Hematopoietic multipotent progenitor cell treated with erythropoietin and hydrocortisone succinate and interleukin-3 and kit ligand, for 4 days (in vitro differentiated cells): ENCODE results near the gene ATP11A.
"Not testable (repeated sequence)": the region's sequence is repeated elsewhere in the genome, so short reads cannot be mapped to it uniquely, and the experiment has no call there.

Source experiments
- DNase-seq: peaks from one replicate; pipeline ENCODE4 v3.0.0-alpha.2; 2015

Gene ATP11A

GRCh38 chr13:112671359-112671758, 18.5 kb upstream of the ATP11A start:
- DNase-seq, result no peak

- no peak for DNase-seq
These were observed 17.1 kb upstream of the ATP11A start for GRCh38 chr13:112672651-112673284.

- no peak for DNase-seq
These were observed 15.1 kb upstream of the ATP11A start for GRCh38 chr13:112674412-112675365.

- no peak for DNase-seq
These were observed 14.5 kb upstream of the ATP11A start for GRCh38 chr13:112675366-112675756.

- not testable (repeated sequence) for DNase-seq
These were observed 12.3 kb upstream of the ATP11A start for GRCh38 chr13:112677421-112677962.

GRCh38 chr13:112679381-112679780, 10.5 kb upstream of the ATP11A start:
- DNase-seq, result no peak

GRCh38 chr13:112679932-112680677, 9.7 kb upstream of the ATP11A start:
- DNase-seq, result no peak

GRCh38 chr13:112680741-112681360, 9.0 kb upstream of the ATP11A start:
- DNase-seq, result no peak

GRCh38 chr13:112683581-112683980, 6.3 kb upstream of the ATP11A start:
- no peak for DNase-seq

- DNase-seq, result no peak
These were observed 5.6 kb upstream of the ATP11A start for GRCh38 chr13:112684071-112684845.

GRCh38 chr13:112685189-112685805, 4.5 kb upstream of the ATP11A start:
- DNase-seq, result not testable (repeated sequence)

GRCh38 chr13:112685896-112686295, 3.9 kb upstream of the ATP11A start:
- DNase-seq, result no peak

- DNase-seq, result no peak
These were observed 3.5 kb upstream of the ATP11A start for GRCh38 chr13:112686364-112686763.

- no peak for DNase-seq
These were observed 2.9 kb upstream of the ATP11A start for GRCh38 chr13:112686987-112687386.

- no peak for DNase-seq
These were observed 1.8 kb upstream of the ATP11A start for GRCh38 chr13:112687836-112688559.

- DNase-seq, result peak; percentile 44
These were observed 1.1 kb upstream of the ATP11A start for GRCh38 chr13:112688560-112689302.

- peak; percentile 69 for DNase-seq
These were observed 568 bp downstream of the ATP11A start for GRCh38 chr13:112690283-112690929.

- no peak for DNase-seq
These were observed 2.3 kb downstream of the ATP11A start for GRCh38 chr13:112692104-112692503.

GRCh38 chr13:112692586-112692985, 2.7 kb downstream of the ATP11A start:
- no peak for DNase-seq
